Stromal cell of bone marrow (primary cell): Measurements from ENCODE around the gene NCAPG2.
"Not testable (repeated sequence)": the region's sequence is repeated elsewhere in the genome, so short reads cannot be mapped to it uniquely, and the experiment has no call there.

Experiments used
- DNase-seq: peaks from one replicate; pipeline ENCODE4 v3.0.0-alpha.2; 2012; ENCODE audit warnings: low read depth

Gene NCAPG2

DNA sequence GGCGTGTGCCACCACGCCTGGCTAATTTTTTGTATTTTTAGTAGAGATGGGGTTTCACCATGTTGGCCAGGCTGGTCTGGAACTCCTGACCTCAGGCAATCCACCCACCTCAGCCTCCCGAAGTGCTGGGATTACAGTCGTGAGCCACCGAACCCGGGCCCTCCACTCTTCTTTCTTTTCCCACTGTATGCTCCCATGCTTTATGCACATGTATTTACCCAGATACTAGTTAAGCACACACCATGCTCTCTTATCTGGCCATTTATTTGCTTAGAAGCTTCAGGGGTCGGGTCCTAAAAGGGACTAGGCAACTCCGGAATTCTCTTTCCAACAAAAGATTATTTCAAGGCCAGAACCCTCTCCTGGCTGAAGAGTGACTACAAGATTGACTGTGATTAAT lies 78.3 kb downstream of the NCAPG2 start:
- DNase-seq = not testable (repeated sequence)

DNA sequence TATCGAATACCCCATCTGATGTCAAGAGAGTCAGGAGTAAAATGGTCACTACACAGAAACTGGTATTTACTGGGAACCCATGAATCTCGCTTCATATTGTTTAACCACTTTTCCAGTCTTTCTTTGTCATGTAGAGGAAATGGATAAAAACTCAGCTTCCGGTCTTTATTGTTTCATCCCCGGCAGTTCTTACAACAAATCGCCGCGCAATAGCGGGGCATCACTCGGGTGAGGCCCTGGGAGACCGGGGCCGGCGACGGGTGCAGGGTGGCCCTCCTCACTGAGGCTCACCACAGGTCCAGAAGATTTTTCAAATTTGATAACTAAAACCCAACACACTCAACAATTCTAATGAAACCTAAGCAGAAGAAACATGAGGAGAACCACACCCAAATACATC lies 81.4 kb downstream of the NCAPG2 start:
- no peak for DNase-seq

GRCh38 chr7:158620839-158621441 lies 83.7 kb downstream of the NCAPG2 start:
- DNase-seq = no peak

DNA sequence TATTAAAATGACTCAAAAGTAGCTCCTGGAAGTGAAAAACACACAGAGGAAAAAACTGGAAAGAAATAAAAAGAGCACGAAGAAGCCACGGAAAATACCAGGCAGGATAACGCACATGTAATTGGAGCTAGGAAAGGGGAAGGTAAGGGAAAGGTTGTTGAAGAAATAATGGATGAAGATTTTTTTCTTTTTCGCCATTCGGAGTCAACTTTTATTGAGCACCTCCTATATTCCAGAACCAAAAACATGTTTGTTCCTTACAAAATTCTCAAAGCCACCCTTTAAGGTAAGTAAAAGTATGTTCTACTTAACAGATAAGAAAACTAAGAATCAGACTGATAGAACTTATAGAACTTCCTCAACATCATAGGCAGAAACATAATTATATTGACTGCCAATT lies 84.2 kb downstream of the NCAPG2 start:
- no peak for DNase-seq

DNA sequence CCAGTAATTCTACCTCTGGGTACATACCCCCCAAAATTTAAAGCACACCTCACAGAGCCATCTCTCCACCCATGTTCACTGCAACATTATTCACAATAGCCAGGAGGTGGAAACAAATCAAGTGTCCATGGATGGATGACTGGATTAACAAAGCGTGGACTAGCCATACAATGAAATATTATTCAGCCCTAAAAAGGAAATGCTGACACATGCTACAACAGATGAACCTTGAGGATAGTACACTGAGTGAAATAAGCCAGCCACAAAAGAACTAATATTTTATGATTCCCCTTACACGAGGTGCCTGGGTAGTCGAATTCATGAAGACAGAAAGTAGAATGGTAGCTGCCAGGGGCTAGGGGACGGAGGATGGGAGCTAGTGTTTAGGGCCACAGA lies 85.9 kb downstream of the NCAPG2 start:
- DNase-seq = no peak

- no peak for DNase-seq
These were observed 86.9 kb downstream of the NCAPG2 start for GRCh38 chr7:158617737-158618128.

DNA sequence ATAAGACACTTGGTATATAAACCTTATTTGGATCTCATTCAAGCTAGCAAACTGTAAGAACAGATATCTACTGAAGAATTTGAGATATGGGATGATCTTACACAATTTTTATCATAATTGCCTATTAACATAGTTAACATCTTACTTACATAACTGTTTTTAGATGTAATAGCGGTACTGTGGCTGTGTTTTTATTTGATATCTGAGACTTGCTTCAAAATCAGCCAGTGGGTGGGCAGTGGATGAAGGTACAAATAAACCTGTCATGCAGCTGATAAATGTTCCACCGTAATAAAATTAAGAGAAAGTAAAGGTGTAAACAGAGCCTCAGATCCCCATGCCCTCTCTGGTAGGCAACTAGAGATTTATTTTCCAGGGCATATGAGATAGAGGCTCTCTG lies 88.6 kb downstream of the NCAPG2 start:
- no peak for DNase-seq

- peak; percentile 72 for DNase-seq
These were observed 89.9 kb downstream of the NCAPG2 start for GRCh38 chr7:158614700-158615099.

GRCh38 chr7:158613481-158613880 lies 91.1 kb downstream of the NCAPG2 start:
- DNase-seq = no peak

- DNase-seq = no peak
These were observed 92.1 kb downstream of the NCAPG2 start for GRCh38 chr7:158612546-158612945.

- DNase-seq = no peak
These were observed 93.1 kb downstream of the NCAPG2 start for GRCh38 chr7:158611541-158611940.

- no peak for DNase-seq
These were observed 95.2 kb downstream of the NCAPG2 start for GRCh38 chr7:158609313-158609974.

GRCh38 chr7:158607563-158607962 lies 97.0 kb downstream of the NCAPG2 start:
- DNase-seq = no peak

DNA sequence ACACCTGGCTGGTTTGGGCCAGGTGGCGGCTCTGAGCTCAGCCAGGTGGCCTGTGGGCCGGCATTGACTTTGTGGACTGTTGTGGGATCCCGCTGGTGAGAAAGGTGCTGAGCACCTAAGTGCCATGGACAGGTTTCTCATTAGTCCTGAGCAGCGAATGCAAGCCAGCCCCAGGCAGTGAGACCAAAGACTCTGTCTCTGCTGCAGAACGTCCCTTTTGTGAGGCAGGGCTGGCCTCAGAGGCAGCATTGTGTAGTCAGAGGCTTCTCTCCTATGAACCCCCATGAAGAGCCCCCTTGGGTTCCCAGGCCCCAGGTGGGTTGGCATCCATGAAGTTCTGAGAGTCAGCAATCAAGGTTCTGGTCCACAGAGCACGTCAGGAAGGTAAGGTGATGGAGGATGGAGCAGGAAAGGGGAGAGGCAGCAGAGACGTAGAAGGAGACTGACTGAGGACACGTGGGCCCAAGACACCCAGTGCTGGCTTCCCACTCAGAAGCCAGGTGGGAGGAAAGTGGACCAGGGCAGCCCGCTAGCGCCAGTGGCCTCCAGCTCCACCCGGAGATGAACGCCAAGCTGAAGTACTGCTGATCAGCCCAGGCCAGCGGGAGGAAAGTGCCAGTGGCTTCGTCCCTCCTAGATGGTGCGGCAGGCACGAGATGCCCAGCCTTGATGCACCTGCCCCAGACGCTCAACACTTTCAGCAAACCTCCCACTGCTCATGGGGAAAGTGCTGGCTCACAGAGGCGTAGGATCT lies 97.8 kb downstream of the NCAPG2 start:
- no peak for DNase-seq

- no peak for DNase-seq
These were observed 98.5 kb downstream of the NCAPG2 start for GRCh38 chr7:158606129-158606528.

GRCh38 chr7:158603773-158604755 lies 100.5 kb downstream of the NCAPG2 start:
- DNase-seq = no peak

- DNase-seq = no peak
These were observed 101.5 kb downstream of the NCAPG2 start for GRCh38 chr7:158602905-158603772.

GRCh38 chr7:158602041-158602440 lies 102.6 kb downstream of the NCAPG2 start:
- no peak for DNase-seq

DNA sequence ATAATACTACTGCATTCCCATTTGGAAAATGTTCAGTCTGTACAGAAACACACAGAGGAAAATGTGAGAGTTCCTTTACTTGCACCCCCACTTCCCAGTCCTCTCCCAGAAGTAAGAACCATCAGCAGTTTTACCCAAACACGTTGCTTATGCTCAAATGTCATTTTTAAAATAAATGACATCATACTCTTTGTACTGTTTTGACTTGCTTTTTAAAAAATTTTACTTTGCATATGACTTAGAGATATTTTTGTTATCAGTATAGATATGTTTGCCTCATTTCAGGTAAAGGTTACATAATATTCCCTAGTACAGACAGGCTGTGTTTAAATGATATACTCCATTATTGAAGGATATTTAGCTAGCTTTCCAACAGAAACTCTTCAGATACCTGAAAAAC lies 103.5 kb downstream of the NCAPG2 start:
- DNase-seq = no peak

DNA sequence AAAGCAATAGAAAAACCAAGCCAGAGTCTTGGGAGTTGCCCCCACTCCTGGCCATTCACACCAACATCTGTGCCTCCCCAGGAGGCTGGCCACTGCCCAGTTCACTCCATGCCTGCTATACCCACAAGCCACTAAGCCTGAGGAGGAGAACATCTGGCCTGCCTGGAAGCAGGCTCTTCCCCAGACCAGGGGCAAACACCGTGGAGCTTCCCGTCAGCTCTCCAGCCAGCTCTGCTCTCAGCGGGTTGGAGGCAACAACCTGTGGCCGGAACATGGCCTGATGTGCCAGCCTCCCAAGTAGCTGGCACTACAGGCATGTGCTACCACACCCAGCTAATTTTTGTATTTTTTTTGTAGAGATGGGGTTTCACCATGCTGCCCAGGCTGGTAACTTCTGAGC lies 107.9 kb downstream of the NCAPG2 start:
- no peak for DNase-seq

- no peak for DNase-seq
These were observed 108.3 kb downstream of the NCAPG2 start for GRCh38 chr7:158596309-158596708.
